T47D (cell line): ENCODE measurements around the gene NKX6-2.
"Not testable (repeated sequence)": the region's sequence is repeated elsewhere in the genome, so short reads cannot be mapped to it uniquely, and the experiment has no call there.

ENCODE experiments used
- DNase-seq, 2 experiments: peaks; one replicate each; pipeline versions ENCODE4 v3.0.0 to v3.0.0-alpha.2; 2011 to 2012; ENCODE audit warnings: low read depth in 1 of 2, low spot score in 1 of 2
- JUND ChIP-seq: IDR thresholded peaks from 2 replicates; pipeline ENCODE4 v1.6.1; 2012; ENCODE audit warnings: low read depth
- in situ Hi-C: cut with HindIII; loops from 2 replicates; pipeline ENCODE4 v1.10.0; 2016; ENCODE audit warnings: low sequenced_read_pairs, low pct_unique_long_range_greater_than_20kb

Gene NKX6-2

DNA sequence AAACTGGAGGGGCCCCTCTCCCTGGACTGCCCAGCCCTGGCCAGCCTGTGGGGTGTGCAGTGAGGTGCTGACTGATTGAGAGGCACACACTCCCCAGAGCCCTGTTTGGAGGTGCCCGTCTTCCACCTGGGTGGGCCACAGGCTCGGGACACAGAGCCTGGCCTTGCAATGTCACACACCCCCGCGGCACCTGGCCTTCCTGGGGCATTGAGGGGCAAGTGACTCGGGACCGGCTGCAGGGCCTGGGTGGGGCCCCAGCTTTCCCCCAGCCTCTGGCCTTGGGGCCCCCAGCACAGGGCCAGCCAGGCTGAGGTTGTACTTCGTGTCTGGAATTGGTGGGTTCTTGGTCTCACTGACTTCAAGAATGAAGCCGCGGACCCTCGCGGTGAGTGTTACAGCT, 13.9 kb upstream of the NKX6-2 start:
- no peak for DNase-seq
- TF ChIP-seq JUND = no peak
- in situ Hi-C loops = no loop called here

DNA sequence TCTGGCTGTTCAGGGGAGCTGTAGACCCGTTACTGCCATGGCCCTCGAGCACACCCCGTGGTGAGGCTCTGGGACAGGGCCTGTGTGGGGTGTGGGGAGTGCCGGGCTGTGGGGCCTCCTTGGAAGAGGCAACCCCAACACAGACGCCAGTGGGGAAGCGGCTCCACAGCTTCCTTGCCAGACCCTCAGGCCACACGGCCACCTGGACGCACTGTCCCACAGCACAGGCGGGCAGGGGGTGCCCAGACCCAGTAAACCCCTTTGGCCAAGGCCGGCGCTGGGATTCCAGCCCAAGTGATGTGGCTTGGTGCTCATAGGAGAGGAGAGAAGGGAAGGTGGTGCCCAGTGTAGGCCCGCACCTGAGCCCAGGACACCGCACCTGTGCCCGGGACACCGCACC, 12.9 kb upstream of the NKX6-2 start:
- TF ChIP-seq JUND = no peak
- in situ Hi-C loops = no loop called here
- no peak for DNase-seq

DNA sequence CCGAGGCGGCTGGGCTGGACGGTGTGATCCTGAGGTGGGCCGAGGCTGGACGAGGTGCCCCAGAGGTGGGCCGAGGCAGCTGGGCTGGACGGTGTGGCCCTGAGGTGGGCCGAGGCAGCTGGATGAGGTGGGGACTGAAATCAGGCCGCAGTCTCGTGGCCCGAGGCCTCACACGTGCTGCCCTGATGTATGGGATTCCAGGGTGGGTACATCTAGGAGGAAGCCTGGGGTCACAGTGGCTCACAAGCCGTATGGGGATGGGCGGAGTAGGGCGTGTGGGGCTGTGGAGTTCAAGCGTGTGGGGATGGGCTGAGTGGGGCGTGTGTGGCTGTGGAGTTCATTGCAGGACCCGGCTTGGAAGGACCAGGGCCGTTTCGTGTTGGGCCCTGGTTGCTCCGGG, 12.5 kb upstream of the NKX6-2 start:
- TF ChIP-seq JUND = no peak
- in situ Hi-C loops = no loop called here
- no peak for DNase-seq

DNA sequence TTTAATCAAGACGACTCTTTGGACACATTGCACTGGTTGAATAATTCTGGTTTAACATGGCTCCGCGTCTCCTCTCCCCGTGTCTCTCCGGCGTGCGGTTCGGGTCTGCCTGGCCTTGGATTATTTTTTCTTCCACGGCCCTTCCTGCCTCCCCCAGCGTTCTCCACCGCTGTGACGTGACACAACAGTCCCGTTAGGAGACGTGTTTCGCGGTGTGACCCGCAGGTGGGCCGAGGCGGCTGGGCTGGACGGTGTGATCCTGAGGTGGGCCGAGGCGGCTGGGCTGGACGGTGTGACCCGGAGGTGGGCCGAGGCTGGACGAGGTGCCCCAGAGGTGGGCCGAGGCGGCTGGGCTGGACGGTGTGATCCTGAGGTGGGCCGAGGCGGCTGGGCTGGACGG, 12.0 kb upstream of the NKX6-2 start:
- in situ Hi-C loops, DNase-seq: not testable (repeated sequence)

DNA sequence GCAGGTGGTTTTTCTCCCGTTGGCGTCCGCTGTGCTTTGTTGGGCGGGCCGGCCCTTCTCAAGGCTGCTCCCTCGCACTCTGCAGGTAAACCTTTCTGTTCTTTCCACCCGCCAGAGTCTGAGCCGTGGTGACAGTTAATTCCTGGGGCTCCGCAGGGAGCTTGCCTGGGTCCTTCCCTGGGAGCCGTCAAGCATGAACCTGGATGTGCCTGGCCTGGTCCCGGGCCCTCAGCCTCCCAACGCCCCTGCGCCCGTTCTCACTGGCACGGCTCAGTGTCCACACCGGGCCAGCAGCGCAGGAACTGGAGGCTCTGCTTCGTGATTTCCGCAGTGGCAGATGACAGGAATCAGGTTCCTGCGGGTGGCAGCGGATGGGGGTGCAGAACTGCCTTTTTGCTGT, 10.9 kb upstream of the NKX6-2 start:
- no peak for TF ChIP-seq JUND
- in situ Hi-C loops = no loop called here
- DNase-seq = no peak

DNA sequence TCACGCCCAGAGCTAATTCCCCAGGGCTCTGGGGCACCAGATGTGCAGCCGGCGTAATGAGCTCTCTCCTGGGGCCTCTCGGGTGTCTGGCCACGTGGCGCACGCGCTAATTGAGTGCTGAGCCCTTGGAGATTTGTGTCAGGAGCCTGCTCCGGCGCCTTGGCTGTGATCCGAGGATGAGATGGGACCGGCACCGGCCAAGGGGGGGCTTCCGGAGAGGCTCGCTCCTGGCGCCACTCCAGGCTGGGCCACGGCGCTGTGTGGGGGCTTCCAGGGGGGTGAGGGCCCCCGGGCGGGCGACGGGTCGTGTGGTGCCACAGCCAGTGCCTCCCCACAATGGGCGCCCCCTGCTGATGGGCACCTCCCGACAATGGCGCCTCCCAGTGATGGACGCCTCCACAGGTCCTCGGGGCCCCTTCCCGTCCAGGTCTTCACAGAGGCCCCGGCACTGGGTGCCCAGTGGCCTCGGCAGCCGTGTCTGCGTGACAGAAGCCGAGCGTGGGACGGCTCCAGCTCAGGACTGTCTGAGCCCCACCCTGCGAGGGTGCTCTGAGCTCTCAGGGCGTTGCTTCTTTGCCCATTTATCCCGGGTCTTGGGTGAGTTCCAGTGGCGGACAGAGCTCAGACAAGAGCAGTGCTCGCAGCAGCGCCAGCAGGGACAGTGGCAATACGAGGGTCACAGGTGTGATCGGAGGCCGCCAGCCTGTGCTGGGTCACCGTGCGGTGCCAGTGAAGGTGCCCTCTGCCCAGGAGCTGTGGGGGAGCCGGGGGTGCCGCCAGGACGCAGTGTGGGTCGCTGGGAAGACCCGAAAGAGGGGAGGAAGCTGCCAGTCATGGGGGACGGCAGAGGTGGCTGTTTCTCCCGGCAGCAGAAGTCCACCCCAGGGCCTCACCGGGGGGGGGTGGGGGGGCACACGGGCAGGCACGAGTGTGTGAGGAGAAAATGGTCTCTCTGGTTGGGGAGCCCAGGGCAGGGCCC, 8.2 kb upstream of the NKX6-2 start:
- in situ Hi-C loops = no loop called here
- DNase-seq = no peak
- TF ChIP-seq JUND = no peak

DNA sequence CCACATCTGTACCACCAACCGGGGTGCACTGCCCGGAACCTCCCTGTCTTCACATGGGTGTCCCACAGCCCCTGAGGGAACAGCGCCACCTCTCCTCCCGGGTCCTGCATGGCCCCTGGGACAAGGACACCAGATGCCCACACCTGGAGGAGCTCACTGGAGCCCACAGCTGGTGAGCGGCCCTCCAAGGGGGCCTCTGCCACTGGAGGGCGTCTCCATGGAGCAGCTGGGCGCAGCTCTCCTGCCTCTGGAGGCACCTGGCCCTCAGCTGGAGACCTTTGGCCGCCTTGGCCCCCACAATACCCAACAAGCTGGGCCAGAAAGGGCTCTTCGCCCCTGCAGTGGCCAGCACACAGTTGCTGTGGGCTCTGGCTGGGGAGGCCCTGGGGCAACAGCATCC, 7.3 kb upstream of the NKX6-2 start:
- TF ChIP-seq JUND = no peak
- in situ Hi-C loops = no loop called here
- DNase-seq = no peak

DNA sequence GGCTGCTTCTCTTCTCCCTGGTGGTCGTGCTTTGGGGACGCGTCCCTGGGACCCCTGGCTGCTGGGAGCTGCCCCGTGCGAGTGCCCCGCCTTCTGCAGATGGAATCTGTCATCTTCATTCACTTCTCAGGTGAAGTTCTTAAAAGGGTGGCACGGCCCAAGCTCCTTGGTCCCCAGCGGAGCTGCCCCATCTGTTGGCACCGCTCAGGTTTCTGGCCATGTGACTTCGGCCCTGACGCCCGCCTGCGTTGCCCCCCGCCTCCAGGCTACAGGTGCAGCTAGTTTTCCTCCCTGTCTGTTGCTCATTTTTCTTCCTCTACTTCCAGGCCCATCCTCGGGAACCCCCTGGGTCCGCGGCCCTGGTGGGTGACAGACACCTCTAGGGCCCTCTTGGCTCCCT, 6.8 kb upstream of the NKX6-2 start:
- no peak for DNase-seq
- no peak for TF ChIP-seq JUND
- in situ Hi-C loops = no loop called here

DNA sequence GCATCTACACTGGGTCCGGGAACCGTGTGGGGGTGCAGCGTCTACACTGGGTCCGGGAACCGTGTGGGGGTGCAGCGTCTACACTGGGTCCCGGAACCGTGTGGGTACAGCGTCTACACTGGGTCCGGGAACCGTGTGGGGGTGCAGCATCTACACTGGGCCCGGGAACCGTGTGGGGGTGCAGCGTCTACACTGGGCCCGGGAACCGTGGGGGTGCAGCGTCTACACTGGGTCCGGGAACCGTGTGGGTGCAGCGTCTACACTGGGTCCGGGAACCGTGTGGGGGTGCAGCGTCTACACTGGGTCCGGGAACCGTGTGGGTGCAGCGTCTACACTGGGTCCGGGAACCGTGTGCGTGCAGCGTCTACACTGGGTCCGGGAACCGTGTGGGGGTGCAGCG, 6.2 kb upstream of the NKX6-2 start:
- DNase-seq, in situ Hi-C loops: not testable (repeated sequence)

DNA sequence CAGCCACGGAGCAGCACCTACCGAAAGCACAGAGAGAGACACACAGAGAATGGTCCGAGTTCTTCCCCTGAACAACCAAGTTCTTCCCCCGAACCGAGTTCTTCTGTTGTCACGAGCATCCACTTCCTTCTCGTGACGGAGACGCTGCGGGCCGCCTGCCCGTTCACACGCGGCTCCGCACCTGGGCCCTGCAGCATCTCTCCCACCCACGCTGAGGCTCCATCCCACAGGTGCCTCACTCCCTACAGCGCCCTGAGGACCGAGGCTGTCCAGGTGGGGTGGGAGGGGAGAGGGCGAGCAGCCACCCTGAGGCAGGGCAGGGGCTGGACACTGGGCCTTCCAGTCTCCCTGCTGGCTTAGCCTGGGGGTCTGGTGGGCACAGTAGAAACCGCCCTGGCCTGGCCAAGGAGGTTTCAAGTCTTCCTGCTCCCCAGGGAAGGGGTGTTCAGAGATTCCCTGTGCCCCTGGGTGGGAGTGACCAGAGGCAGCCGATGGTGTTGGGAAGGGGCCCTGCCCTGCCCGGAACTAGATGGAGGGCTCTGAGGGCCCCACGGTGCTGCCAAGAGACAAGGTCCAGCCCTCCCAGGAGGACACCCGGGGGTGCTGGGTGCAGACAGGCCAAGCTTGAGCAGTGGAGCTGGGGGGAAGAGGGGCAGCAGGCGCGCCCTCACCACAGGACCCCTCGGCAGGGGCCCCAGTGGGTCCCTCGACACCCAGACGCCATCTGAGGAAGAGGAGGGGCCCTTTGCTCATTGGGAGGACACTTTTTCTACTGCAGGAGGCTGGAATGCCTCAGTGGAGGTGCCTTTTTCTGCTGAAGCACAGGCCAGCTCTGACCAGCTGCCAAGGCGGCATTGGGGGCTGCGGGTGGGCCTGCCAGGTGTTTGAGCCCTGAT, 5.2 kb upstream of the NKX6-2 start:
- TF ChIP-seq JUND = no peak
- in situ Hi-C loops = no loop called here
- no peak for DNase-seq

DNA sequence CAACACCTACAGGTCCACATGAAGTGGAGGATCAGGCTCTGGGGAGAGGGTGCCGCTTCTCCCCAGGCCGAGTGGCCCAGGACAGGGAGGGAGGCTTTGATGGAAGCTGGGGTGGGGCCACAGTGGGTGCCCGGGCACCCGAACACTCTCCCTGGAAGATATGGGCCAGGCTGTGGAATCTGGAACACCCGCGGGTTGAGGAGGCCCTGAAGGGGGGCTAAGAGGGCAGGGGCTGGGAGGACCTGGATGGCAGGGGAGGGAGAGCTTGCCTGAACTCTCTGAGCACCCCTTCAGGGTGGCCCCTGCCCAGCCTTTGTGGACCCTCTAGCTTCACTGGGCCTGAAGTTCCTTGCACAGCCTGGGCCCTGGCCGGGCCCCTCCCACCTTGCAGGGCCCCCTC, 4.5 kb upstream of the NKX6-2 start:
- TF ChIP-seq JUND = no peak
- in situ Hi-C loops = no loop called here
- no peak for DNase-seq

DNA sequence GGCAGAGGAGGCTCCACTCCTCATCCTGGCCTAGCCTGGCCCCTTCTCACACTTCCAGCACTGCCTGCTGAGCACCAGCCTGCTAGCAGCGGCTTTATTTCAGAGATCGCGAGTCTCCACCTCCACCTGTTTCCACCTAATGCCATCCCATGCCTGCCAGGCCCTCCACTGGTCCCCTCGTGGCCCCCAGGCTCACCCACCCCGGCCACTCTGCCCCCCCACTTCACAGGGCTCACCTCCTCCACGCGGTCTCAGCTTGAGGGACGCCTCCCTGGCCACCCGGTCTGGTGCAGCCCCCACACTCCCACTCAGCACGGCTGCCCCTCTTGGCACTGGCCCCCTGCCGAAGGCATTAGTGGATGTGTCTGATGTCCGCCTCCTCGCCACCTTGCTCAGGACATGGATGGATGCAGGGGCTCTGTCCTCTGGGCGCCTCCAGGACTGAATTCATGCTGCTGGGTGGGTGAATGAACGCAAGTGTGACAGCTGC, 3.8 kb upstream of the NKX6-2 start:
- TF ChIP-seq JUND = no peak
- in situ Hi-C loops = no loop called here
- DNase-seq = no peak

DNA sequence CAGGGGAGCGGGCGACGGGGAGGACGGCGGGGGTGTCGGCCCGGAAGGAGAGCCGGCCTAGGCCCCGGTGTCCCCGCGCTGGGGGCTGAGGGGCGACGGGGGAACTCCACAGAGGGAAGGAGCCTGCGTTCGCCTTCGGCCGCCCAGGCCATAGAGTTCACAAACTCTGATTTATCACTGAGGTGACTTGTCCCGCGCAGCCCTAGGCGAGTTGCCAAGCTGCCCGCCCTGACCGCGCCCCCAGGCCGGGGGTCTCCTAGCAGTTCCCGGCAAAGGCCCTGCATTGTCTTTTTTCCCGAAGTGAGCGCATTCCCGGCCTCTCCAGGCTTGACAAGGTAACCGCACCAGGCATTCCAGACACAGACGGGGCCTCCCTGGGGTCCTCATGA, 2.9 kb upstream of the NKX6-2 start:
- in situ Hi-C loops = no loop called here
- DNase-seq = no peak
- TF ChIP-seq JUND = no peak
